ENCODE data around the gene DHRSX. TPM values are rescaled to one million over a fixed set of nuclear protein-coding genes. Genes with fewer than 3 reads are reported as not detected.

Gene DHRSX
- total RNA-seq, 1 experiment from 2014 or later = 11.5 TPM

DNA sequence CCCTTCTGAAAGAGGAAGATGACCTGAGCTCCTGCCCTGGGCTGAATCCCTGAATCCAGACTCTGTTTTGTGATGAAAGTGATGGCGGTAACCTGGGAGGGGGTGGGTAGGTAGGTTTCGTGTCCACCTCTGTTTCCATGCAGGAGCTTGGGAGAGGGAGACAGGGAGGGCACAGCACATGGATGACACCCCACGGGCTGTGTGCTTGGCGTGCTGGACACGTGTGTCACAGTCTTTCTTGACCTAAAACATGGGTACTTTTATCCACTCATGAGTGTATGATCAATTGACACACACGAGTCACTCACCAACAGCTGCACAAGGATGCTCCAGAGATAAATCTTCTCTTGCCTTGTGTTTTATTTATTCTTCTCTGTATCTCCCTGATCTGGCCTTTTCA, 111.5 kb downstream of the DHRSX start:
- POLR2A ChIA-PET (ENCODE audit: unreplicated experiment) = no interaction called here

DNA sequence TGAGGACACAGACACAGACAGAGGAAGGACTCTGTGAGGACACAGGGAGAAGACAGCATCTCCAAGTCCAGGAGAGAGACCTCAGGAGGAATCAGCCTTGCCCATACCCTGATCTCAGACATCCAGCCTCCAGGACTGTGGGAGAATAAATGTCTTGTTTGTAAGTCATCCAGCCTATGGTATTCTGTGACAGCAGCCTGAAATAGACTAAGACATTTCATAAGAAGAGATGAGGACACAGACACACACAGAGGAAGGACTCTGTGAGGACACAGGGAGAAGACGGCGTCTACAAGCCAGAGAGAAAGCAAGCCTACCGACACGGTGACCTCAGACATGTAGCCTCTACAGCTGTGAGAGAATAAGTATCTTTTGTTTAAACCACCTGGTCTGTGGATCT, 112.1 kb downstream of the DHRSX start:
- intact Hi-C loops (cut with micrococcal nuclease) = no loop called here

More for the DNA sequence above, 111.5 kb downstream of the DHRSX start:
- H3F3A ChIP-seq (ENCODE audit: low read length, unreplicated experiment) = no peaks in the 10 kb centered on the region
- no peaks in the 10 kb centered on the region; the same call in 1 of the 2 replicates for H3K36me3 ChIP-seq (ENCODE audit: low read depth, low read length)
- intact Hi-C loops (cut with micrococcal nuclease) = no loop called here
- H4K20me1 ChIP-seq (ENCODE audit: low read length) = no peaks in the 10 kb centered on the region
- BruUV-seq (replicated peaks) = no TSS peak
- no peak overlapping the region for H3K9ac ChIP-seq (ENCODE audit: low read length)
- CTCF ChIA-PET = no interaction called here
- TF ChIP-seq EZH2 (IDR thresholded peaks at IDR 0.05; ENCODE audit: low read length, unreplicated experiment) = no peak
- TF ChIP-seq, protein P1, sequence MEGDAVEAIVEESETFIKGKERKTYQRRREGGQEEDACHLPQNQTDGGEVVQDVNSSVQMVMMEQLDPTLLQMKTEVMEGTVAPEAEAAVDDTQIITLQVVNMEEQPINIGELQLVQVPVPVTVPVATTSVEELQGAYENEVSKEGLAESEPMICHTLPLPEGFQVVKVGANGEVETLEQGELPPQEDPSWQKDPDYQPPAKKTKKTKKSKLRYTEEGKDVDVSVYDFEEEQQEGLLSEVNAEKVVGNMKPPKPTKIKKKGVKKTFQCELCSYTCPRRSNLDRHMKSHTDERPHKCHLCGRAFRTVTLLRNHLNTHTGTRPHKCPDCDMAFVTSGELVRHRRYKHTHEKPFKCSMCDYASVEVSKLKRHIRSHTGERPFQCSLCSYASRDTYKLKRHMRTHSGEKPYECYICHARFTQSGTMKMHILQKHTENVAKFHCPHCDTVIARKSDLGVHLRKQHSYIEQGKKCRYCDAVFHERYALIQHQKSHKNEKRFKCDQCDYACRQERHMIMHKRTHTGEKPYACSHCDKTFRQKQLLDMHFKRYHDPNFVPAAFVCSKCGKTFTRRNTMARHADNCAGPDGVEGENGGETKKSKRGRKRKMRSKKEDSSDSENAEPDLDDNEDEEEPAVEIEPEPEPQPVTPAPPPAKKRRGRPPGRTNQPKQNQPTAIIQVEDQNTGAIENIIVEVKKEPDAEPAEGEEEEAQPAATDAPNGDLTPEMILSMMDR (conservative IDR thresholded peaks at IDR 0.05; ENCODE audit: low read depth, low read length) = no peak
- TF ChIP-seq EZH2phosphoT487 (IDR thresholded peaks at IDR 0.05; ENCODE audit: borderline replicate concordance, low read length) = no peak
- no peak overlapping the region for H3K4me3 ChIP-seq (ENCODE audit: low read length)
- ATAC-seq (no peak), DNase-seq (no peak)
- no peak overlapping the region for H3K27ac ChIP-seq (ENCODE audit: low read length)
- H3K4me1 ChIP-seq (ENCODE audit: insufficient read depth, low read length) = peaks cover 8% of the 10 kb centered on the region
- no peaks in the 10 kb centered on the region for H3K79me2 ChIP-seq (ENCODE audit: low read length)
- no peak overlapping the region for H2AFZ ChIP-seq (ENCODE audit: low read length)
- no peaks in the 10 kb centered on the region for H3K9me3 ChIP-seq (ENCODE audit: low read length)
- H3K27me3 ChIP-seq (ENCODE audit: low read length) = no peaks in the 10 kb centered on the region
- H3K4me2 ChIP-seq (ENCODE audit: low read length) = no peak overlapping the region
- H3K9me2 ChIP-seq (replicated peaks; ENCODE audit: low read length) = no peaks in the 10 kb centered on the region

DNA sequence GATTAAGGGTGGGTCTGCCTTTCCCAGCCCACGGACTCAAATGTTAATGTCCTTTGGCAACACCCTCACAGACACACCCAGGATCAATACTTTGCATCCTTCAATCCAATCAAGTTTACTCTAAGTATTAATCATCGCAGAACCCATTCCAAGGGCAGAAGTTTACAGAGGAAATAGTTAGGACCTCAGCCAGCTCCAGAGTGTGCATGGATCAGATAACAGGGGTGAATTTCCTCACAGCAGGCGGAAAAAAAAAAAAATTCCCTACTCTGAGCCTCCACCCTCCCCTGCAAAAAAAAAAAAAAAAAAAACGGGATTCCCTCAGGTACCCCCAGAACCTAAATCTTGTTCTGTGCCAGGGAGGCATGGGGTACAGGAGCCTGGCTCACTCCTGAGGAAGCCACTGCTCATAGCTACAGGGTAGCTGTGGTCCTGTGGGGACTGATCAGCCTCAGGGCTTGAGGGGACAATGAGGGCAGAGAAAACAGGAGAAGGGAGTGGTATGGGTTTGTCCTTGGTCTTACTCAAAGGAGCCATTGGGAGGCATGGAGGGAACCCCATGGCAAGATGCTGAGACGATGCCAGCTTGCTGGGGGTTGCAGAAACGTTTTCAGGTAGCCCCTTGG, 113.0 kb downstream of the DHRSX start:
- DNase-seq (peak; percentile 39), ATAC-seq (peak; percentile 37; the same call in 1 of the 2 replicates)
- H3K4me1 ChIP-seq (ENCODE audit: insufficient read depth, low read length) = peaks cover 17% of the 10 kb centered on the region
- BruUV-seq (replicated peaks) = no TSS peak
- H2AFZ ChIP-seq (ENCODE audit: low read length) = no peak overlapping the region
- no peaks in the 10 kb centered on the region for H3F3A ChIP-seq (ENCODE audit: low read length, unreplicated experiment)
- POLR2A ChIA-PET (ENCODE audit: unreplicated experiment) = no interaction called here
- intact Hi-C loops (cut with micrococcal nuclease) = no loop called here
- no peaks in the 10 kb centered on the region for H3K27me3 ChIP-seq (ENCODE audit: low read length)
- H3K4me3 ChIP-seq (ENCODE audit: low read length) = no peak overlapping the region
- no peak for TF ChIP-seq EZH2 (IDR thresholded peaks at IDR 0.05; ENCODE audit: low read length, unreplicated experiment)
- TF ChIP-seq EZH2phosphoT487 (IDR thresholded peaks at IDR 0.05; ENCODE audit: borderline replicate concordance, low read length) = no peak
- TF ChIP-seq, protein P1 (conservative IDR thresholded peaks at IDR 0.05; ENCODE audit: low read depth, low read length) = no peak
- no peaks in the 10 kb centered on the region; the same call in 1 of the 2 replicates for H3K36me3 ChIP-seq (ENCODE audit: low read depth, low read length)
- no peaks in the 10 kb centered on the region for H3K9me3 ChIP-seq (ENCODE audit: low read length)
- H3K9me2 ChIP-seq (replicated peaks; ENCODE audit: low read length) = no peaks in the 10 kb centered on the region
- no peaks in the 10 kb centered on the region for H4K20me1 ChIP-seq (ENCODE audit: low read length)
- H3K4me2 ChIP-seq (ENCODE audit: low read length) = no peak overlapping the region
- no peaks in the 10 kb centered on the region for H3K79me2 ChIP-seq (ENCODE audit: low read length)
- H3K9ac ChIP-seq (ENCODE audit: low read length) = no peak overlapping the region
- no peak overlapping the region for H3K27ac ChIP-seq (ENCODE audit: low read length)
- CTCF ChIA-PET = no interaction called here

More for the DNA sequence above, 112.1 kb downstream of the DHRSX start:
- Histone ChIP-seq H3K27ac (ENCODE audit: low read length) (no peak overlapping the region), H3K4me2 (ENCODE audit: low read length) (no peak overlapping the region), H3K9me3 (ENCODE audit: low read length) (no peaks in the 10 kb centered on the region), H3F3A (ENCODE audit: low read length, unreplicated experiment) (no peaks in the 10 kb centered on the region), H3K4me1 (ENCODE audit: insufficient read depth, low read length) (peaks cover 14% of the 10 kb centered on the region), H3K79me2 (ENCODE audit: low read length) (no peaks in the 10 kb centered on the region), H3K9ac (ENCODE audit: low read length) (no peak overlapping the region), H3K36me3 (ENCODE audit: low read depth, low read length) (no peaks in the 10 kb centered on the region; the same call in 1 of the 2 replicates), H3K9me2 (replicated peaks; ENCODE audit: low read length) (no peaks in the 10 kb centered on the region), H4K20me1 (ENCODE audit: low read length) (no peaks in the 10 kb centered on the region), H3K4me3 (ENCODE audit: low read length) (no peak overlapping the region), H2AFZ (ENCODE audit: low read length) (no peak overlapping the region), H3K27me3 (ENCODE audit: low read length) (no peaks in the 10 kb centered on the region)
- DNase-seq = no peak
- no peak for TF ChIP-seq EZH2 (IDR thresholded peaks at IDR 0.05; ENCODE audit: low read length, unreplicated experiment)
- TF ChIP-seq, protein P1 (conservative IDR thresholded peaks at IDR 0.05; ENCODE audit: low read depth, low read length) = no peak
- TF ChIP-seq EZH2phosphoT487 (IDR thresholded peaks at IDR 0.05; ENCODE audit: borderline replicate concordance, low read length) = no peak
- ATAC-seq = no peak
- CTCF ChIA-PET = no interaction called here
- POLR2A ChIA-PET (ENCODE audit: unreplicated experiment) = no interaction called here
- BruUV-seq (replicated peaks) = no TSS peak

Data from PC-3 (cell line).